ENCODE data around the gene RABGGTA. TPM values are rescaled to one million over a fixed set of nuclear protein-coding genes. Genes with fewer than 3 reads are reported as not detected.

Gene RABGGTA
- total and polyA plus RNA-seq, 9 of the 15 experiments (the other 6 are each of a cell fraction or from before 2014, with no cell fraction given), result 4.5 to 24.2 (median 15.5) TPM

DNA sequence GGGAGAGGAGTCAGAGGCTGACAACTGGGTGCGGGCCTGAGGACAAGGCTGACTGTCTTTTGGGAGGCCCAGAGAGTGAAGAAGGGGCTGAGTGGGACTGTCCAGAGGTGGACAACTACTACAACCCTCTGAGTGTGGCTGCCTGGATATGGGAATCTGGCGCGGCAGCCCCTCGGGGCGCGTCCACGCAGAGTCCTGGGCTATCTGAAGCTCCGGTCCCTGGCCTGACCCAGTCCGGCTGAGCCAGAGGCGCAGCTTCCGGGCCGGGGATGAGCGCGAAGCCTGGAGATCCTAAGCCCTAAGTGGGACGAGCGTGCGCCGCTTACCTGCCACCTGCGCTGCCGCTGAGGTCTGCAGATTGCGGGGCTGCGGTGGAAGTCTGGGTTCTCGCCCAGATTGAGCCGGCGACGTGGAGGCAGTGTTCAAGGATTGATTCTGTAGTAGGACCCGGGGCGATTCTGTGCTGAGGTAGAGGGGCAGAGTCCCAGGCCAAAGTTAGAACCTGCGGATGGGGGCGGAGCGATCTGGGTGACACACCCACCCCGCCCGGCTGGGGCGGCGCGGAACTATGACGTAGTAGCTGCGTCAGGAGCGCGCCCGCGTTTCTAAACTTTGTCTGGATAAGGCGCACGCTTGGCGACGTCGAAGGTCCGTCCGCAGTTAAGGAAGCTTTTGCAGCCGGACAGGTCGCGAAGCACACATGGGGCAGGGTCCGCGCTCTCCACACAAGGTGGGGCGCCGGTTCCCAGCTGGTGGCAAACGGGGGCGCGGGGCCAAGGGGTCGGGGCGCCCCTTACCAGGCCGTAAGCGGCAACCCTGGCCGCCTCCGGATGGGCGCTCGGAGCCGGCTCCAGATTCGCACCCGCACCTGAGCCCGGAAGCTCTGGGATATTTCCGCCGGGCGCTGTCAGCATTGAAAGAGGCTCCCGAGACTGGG is 28.1 kb upstream of the RABGGTA start, which contains the start of the genes DHRS1 and NOP9 (continued):
- TF ChIP-seq ZNF695 (CRISPR knock-in tag; IDR thresholded peaks at IDR 0.05) (no peak), RFX7 (CRISPR knock-in tag; IDR thresholded peaks at IDR 0.05) (no peak), ATF7 (IDR thresholded peaks at IDR 0.05) (peak; percentile 79), ZNF232 (CRISPR knock-in tag; IDR thresholded peaks at IDR 0.05) (no peak), TCF7L2 (IDR thresholded peaks at IDR 0.05; ENCODE audit: low read depth, low read length) (no peak), POLR3A (IDR thresholded peaks at IDR 0.05; ENCODE audit: borderline replicate concordance, extremely low read depth, insufficient read depth, insufficient read length) (no peak), KLF6 (CRISPR knock-in tag; IDR thresholded peaks at IDR 0.05; ENCODE audit: borderline replicate concordance) (no peak), RBM34 (IDR thresholded peaks at IDR 0.05; ENCODE audit: borderline replicate concordance, insufficient read depth, low read length) (no peak), HEY1 (CRISPR knock-in tag; IDR thresholded peaks at IDR 0.05; ENCODE audit: borderline replicate concordance) (no peak), ZC3H11A (IDR thresholded peaks at IDR 0.05; ENCODE audit: low read depth, low read length) (no peak)
- TF ChIP-seq, protein P1, sequence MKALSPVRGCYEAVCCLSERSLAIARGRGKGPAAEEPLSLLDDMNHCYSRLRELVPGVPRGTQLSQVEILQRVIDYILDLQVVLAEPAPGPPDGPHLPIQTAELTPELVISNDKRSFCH (CRISPR knock-in tag; IDR thresholded peaks at IDR 0.05), result no peak
- TF ChIP-seq, protein P1 (tag; IDR thresholded peaks at IDR 0.05), result no peak
- TF ChIP-seq, protein P2, sequence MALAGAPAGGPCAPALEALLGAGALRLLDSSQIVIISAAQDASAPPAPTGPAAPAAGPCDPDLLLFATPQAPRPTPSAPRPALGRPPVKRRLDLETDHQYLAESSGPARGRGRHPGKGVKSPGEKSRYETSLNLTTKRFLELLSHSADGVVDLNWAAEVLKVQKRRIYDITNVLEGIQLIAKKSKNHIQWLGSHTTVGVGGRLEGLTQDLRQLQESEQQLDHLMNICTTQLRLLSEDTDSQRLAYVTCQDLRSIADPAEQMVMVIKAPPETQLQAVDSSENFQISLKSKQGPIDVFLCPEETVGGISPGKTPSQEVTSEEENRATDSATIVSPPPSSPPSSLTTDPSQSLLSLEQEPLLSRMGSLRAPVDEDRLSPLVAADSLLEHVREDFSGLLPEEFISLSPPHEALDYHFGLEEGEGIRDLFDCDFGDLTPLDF (CRISPR knock-in tag; IDR thresholded peaks at IDR 0.05), result no peak
- TF ChIP-seq, protein P3, sequence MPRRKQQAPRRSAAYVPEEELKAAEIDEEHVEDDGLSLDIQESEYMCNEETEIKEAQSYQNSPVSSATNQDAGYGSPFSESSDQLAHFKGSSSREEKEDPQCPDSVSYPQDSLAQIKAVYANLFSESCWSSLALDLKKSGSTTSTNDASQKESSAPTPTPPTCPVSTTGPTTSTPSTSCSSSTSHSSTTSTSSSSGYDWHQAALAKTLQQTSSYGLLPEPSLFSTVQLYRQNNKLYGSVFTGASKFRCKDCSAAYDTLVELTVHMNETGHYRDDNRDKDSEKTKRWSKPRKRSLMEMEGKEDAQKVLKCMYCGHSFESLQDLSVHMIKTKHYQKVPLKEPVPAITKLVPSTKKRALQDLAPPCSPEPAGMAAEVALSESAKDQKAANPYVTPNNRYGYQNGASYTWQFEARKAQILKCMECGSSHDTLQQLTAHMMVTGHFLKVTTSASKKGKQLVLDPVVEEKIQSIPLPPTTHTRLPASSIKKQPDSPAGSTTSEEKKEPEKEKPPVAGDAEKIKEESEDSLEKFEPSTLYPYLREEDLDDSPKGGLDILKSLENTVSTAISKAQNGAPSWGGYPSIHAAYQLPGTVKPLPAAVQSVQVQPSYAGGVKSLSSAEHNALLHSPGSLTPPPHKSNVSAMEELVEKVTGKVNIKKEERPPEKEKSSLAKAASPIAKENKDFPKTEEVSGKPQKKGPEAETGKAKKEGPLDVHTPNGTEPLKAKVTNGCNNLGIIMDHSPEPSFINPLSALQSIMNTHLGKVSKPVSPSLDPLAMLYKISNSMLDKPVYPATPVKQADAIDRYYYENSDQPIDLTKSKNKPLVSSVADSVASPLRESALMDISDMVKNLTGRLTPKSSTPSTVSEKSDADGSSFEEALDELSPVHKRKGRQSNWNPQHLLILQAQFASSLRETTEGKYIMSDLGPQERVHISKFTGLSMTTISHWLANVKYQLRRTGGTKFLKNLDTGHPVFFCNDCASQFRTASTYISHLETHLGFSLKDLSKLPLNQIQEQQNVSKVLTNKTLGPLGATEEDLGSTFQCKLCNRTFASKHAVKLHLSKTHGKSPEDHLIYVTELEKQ (CRISPR knock-in tag; IDR thresholded peaks at IDR 0.05), result no peak
- TF ChIP-seq, protein P4, sequence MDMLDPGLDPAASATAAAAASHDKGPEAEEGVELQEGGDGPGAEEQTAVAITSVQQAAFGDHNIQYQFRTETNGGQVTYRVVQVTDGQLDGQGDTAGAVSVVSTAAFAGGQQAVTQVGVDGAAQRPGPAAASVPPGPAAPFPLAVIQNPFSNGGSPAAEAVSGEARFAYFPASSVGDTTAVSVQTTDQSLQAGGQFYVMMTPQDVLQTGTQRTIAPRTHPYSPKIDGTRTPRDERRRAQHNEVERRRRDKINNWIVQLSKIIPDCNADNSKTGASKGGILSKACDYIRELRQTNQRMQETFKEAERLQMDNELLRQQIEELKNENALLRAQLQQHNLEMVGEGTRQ (CRISPR knock-in tag; IDR thresholded peaks at IDR 0.05), result no peak

Data from K562 (cell line).